ENCODE data around the gene TYK2.

TYK2 gene

DNA sequence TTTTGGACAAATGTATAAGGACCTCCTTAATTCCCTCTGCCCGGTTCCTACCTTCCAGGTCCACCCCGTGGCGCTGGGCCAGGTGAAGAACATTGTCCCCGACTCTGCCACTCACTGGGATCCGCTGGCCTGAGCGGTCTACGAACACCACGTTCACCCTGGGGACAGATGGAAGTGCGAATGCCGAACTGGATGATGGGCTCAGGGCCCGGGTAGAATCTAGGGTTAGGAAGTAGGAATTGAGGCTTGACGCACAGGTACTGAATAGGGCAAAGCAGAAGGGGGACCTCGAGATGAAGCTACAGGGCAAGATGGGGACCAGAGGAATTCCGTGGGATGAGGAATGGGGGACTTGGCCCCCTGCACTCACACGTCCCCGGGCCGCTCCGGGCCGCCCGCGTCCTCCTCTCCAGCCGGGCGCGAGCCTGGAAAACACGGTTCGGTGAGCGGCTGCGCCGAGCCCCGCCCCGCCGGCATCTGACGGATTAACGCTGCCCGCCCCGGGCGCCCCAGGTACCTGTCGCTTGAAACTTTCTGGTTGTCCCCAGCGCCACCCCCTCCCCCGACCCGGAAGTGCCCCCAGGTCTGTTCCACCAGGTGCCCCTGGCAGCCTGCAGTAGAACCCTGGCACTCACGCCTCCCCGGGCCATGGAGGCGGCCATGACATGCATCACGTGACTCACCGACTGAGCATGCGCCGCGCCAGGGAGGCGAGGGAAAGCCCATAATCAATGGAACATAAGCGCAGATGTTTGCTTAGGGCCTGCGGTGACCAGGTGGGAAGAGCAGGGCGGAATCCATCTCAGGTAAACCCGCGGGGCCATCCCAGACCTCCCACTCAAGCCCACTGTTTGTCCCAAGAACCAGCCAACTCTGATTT is 64.8 kb downstream of the TYK2 start, which contains the start of gene FDX2:
Gene FDX2 (minus strand): TSS at position 681 of the 880 bp plus-strand sequence. CDS start 19 bp downstream, at position 662.
- DNase-seq (ENCODE audit: low read depth in 2 of 2) = peak; percentile 90 to 92

DNA sequence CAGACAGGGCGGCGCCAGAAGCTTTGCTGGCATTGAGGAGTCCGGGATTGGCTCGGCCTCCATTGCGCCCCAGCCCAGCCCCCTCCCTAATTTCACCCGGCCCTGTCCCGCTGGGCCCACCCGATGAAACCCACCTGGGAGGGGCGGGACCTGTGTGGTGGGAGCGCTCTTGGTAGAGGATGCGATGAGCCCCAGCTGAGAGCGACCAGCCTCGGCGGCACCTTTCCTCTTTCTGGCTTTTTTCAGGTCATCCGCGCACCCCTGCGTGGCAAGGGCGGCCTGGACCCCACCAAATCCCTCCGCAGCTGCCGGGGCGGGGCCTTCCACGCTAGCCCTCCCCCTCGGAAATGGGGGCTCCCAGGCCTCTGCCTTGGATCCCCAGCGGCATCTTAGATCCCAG is 70.9 kb downstream of the TYK2 start, which contains the start of gene ZGLP1:
Gene ZGLP1 (minus strand): TSS at position 393 of the 400 bp plus-strand sequence.
- no peak for DNase-seq (ENCODE audit: low read depth in 2 of 2)

DNA sequence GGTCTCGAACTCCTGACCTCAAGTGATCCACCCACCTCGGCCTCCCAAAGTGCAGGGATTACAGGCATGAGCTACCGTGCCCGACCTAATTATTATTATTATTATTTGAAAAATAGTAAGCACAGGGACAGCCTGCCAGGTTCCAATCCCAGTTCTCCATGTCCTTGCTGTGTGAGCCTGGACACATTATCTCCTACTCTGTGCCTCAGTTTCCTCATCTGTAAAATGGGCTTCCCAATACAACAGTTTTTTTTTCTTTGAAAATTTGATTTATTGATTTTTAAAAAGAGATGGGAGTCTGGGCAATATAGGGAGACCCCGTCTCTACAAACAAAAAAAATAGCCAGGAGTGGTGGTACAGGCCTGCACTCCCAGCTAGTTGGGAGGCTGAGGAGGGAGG is 74.0 kb downstream of the TYK2 start:
- no peak for DNase-seq (ENCODE audit: low read depth in 2 of 2)

- DNase-seq (ENCODE audit: low read depth in 2 of 2) = no peak
Measured at GRCh38 chr19:10305139-10305806, 75.1 kb downstream of the TYK2 start.
